H1 (cell line): ENCODE data around the gene CHMP6. TPM values are rescaled to one million over a fixed set of nuclear protein-coding genes. Genes with fewer than 3 reads are reported as not detected.

Experiments
- CTCF ChIA-PET: fragments of 300-600 bp; sonication (Branson Sonifier 250); formaldehyde crosslinking; loops from one replicate; lab custom pipeline; 2021; ENCODE audit not compliant: partially characterized antibody; lab: Charles Lee
- POLR2A ChIA-PET: fragments of 300-600 bp; sonication (Branson Sonifier 250); formaldehyde crosslinking; loops from one replicate; lab custom pipeline; 2021; ENCODE audit warnings: inconsistent platforms; ENCODE audit not compliant: partially characterized antibody; lab: Charles Lee
- DNase-seq, 2 experiments: peaks; one replicate each; pipeline versions ENCODE4 v3.0.0 to v3.0.0-alpha.2; 2010 to 2022; ENCODE audit warnings: low spot score in 2 of 2, low read depth in 1 of 2, mixed read lengths in 1 of 2
- FAIRE-seq: peaks from 2 replicates; lab custom pipeline; 2011; peaks lifted over from hg19 to GRCh38; lab: Jason Lieb, UNC
- H2AFZ ChIP-seq: 2 replicates; pipeline ENCODE4 v1.8.1; 2012; ENCODE audit warnings: low read length, inconsistent platforms
- H2AK5ac ChIP-seq: 2 replicates; pipeline ENCODE4 v1.6.1; 2013; ENCODE audit warnings: low read depth, low read length
- H2BK120ac ChIP-seq: replicated peaks from 2 replicates; pipeline ENCODE3; 2013; ENCODE audit warnings: low read depth, low read length, inconsistent platforms
- H2BK12ac ChIP-seq: 2 replicates; pipeline ENCODE4 v1.6.1; 2013; ENCODE audit warnings: low read depth, low read length
- H2BK15ac ChIP-seq: 2 replicates; pipeline ENCODE4 v1.6.1; 2013; ENCODE audit warnings: low read length
- H2BK20ac ChIP-seq: 2 replicates; pipeline ENCODE4 v1.6.1; 2013; ENCODE audit warnings: low read length
- H2BK5ac ChIP-seq: 2 replicates; pipeline ENCODE4 v1.6.1; 2013; ENCODE audit warnings: low read depth, low read length
- H3K14ac ChIP-seq: 2 replicates; pipeline ENCODE4 v1.6.1; 2013; ENCODE audit warnings: inconsistent platforms; ENCODE audit not compliant: insufficient read length
- H3K18ac ChIP-seq: 2 replicates; pipeline ENCODE4 v1.6.1; 2013; ENCODE audit warnings: low read length; ENCODE audit errors: extremely low read depth
- H3K23ac ChIP-seq: 2 replicates; pipeline ENCODE4 v1.6.1; 2013; ENCODE audit warnings: inconsistent platforms; ENCODE audit not compliant: insufficient read length
- H3K23me2 ChIP-seq: 2 replicates; pipeline ENCODE4 v1.6.1; 2013; ENCODE audit warnings: low read depth, low read length
- H3K27ac ChIP-seq: 2 replicates; pipeline ENCODE4 v1.6.1; 2011; ENCODE audit warnings: low read depth, low read length, inconsistent platforms
- H3K27me3 ChIP-seq, 4 experiments: replicated peaks in 1 of 4; 1 replicate in 1 of 4; 2 replicates in 3 of 4; pipeline versions ENCODE4 v1.6.1 to v1.8.1; 2011 to 2013; ENCODE audit warnings: low read length in 3 of 4, mild to moderate bottlenecking in 3 of 4, inconsistent platforms in 2 of 4, mixed read lengths in 2 of 4, moderate library complexity in 1 of 4; ENCODE audit not compliant: control insufficient read depth in 3 of 4, insufficient read depth in 3 of 4; ENCODE audit errors: extremely low read depth in 1 of 4
- H3K36me3 ChIP-seq, 4 experiments: 2 replicates each; pipeline versions ENCODE4 v1.6.1 to v1.8.1; 2011 to 2013; ENCODE audit warnings: mild to moderate bottlenecking in 4 of 4, low read length in 3 of 4, moderate library complexity in 2 of 4, control low read depth in 1 of 4, inconsistent platforms in 1 of 4; ENCODE audit not compliant: insufficient read depth in 4 of 4, control insufficient read depth in 2 of 4
- H3K4ac ChIP-seq: replicated peaks from 2 replicates; pipeline ENCODE3; 2013; ENCODE audit warnings: low read length, low read depth, mixed read lengths, inconsistent platforms; ENCODE audit not compliant: insufficient read length
- H3K4me1 ChIP-seq, 4 experiments: replicated peaks in 1 of 4; 1 replicate in 1 of 4; 2 replicates in 3 of 4; pipeline versions ENCODE4 v1.6.1 to v1.8.1; 2011 to 2013; ENCODE audit warnings: low read length in 3 of 4, inconsistent platforms in 2 of 4, mixed read lengths in 1 of 4; ENCODE audit not compliant: insufficient read depth in 4 of 4, control insufficient read depth in 3 of 4
- H3K4me2 ChIP-seq, 2 experiments: 2 replicates each; pipeline versions ENCODE4 v1.6.1 to v1.8.1; 2011 to 2013; ENCODE audit warnings: low read depth in 2 of 2, low read length in 2 of 2, control low read depth in 1 of 2, inconsistent platforms in 1 of 2, mild to moderate bottlenecking in 1 of 2; ENCODE audit not compliant: insufficient read depth in 1 of 2
- H3K4me3 ChIP-seq, 4 experiments: fragments of 200-600, 300-600 bp in 1 of 4; sonication (generic), shearing (Covaris generic), sonication (Bioruptor Twin) in 1 of 4; 2 replicates each; pipeline versions ENCODE4 v1.5.1 to v1.8.1; 2011 to 2016; ENCODE audit warnings: low read length in 4 of 4, low read depth in 3 of 4, control low read depth in 2 of 4, inconsistent platforms in 2 of 4, mild to moderate bottlenecking in 2 of 4, mixed read lengths in 1 of 4, moderate library complexity in 1 of 4; ENCODE audit not compliant: insufficient read depth in 2 of 4; ENCODE audit errors: extremely low read depth in 1 of 4
- H3K56ac ChIP-seq: replicated peaks from 2 replicates; pipeline ENCODE3; 2013; ENCODE audit warnings: low read depth, mild to moderate bottlenecking, mixed read lengths, low read length, inconsistent platforms; ENCODE audit not compliant: insufficient read length
- H3K79me1 ChIP-seq: 2 replicates; pipeline ENCODE4 v1.6.1; 2013; ENCODE audit warnings: low read depth, low read length, control low read depth
- H3K79me2 ChIP-seq, 2 experiments: 2 replicates each; pipeline versions ENCODE4 v1.6.1 to v1.8.1; 2012 to 2013; ENCODE audit warnings: low read length in 2 of 2, mild to moderate bottlenecking in 2 of 2, inconsistent platforms in 1 of 2; ENCODE audit not compliant: insufficient read depth in 2 of 2, control insufficient read depth in 1 of 2
- H3K9ac ChIP-seq, 4 experiments: replicated peaks in 1 of 4; 1 replicate in 1 of 4; 2 replicates in 3 of 4; pipeline versions ENCODE4 v1.6.1 to v1.8.1; 2011 to 2013; ENCODE audit warnings: low read depth in 3 of 4, low read length in 3 of 4, control low read depth in 2 of 4, mild to moderate bottlenecking in 2 of 4, moderate library complexity in 2 of 4, inconsistent platforms in 1 of 4; ENCODE audit errors: extremely low read depth in 1 of 4
- H3K9me3 ChIP-seq, 2 experiments: 2 replicates each; pipeline versions ENCODE4 v1.6.1 to v1.8.1; 2012 to 2013; ENCODE audit warnings: mild to moderate bottlenecking in 2 of 2, moderate library complexity in 2 of 2, control low read depth in 1 of 2, inconsistent platforms in 1 of 2, low read depth in 1 of 2, low read length in 1 of 2, mixed read lengths in 1 of 2; ENCODE audit not compliant: insufficient read depth in 2 of 2
- H4K20me1 ChIP-seq, 2 experiments: replicated peaks in 1 of 2; 2 replicates each; pipeline versions ENCODE3 to v1.8.1; 2011 to 2013; ENCODE audit warnings: inconsistent platforms in 2 of 2, low read length in 2 of 2, mild to moderate bottlenecking in 1 of 2; ENCODE audit not compliant: insufficient read depth in 2 of 2, control insufficient read depth in 1 of 2
- H4K5ac ChIP-seq: 2 replicates; pipeline ENCODE4 v1.6.1; 2013; ENCODE audit warnings: low read length, low read depth, mixed read lengths, inconsistent platforms; ENCODE audit not compliant: insufficient read length
- H4K8ac ChIP-seq: 2 replicates; pipeline ENCODE4 v1.8.0; 2013; ENCODE audit warnings: mild to moderate bottlenecking, moderate library complexity, low read length, inconsistent platforms; ENCODE audit not compliant: insufficient read depth; ENCODE audit errors: extremely low read depth
- H4K91ac ChIP-seq: replicated peaks from 2 replicates; pipeline ENCODE3; 2013; ENCODE audit warnings: low read length, mixed read lengths, inconsistent platforms; ENCODE audit not compliant: insufficient read length
- BACH1 ChIP-seq: IDR thresholded peaks from 2 replicates; pipeline ENCODE4 v1.6.1; 2012; ENCODE audit warnings: low read length, improper control_type of control experiment
- GABPA ChIP-seq: IDR thresholded peaks from 2 replicates; pipeline ENCODE4 v1.6.1; 2011; ENCODE audit warnings: mild to moderate bottlenecking, low read length, moderate library complexity, borderline replicate concordance; ENCODE audit not compliant: insufficient read depth
- JUND ChIP-seq: IDR thresholded peaks from 2 replicates; pipeline ENCODE4 v1.6.1; 2011; ENCODE audit warnings: mild to moderate bottlenecking, improper control_type of control experiment, low read length
- KDM1A ChIP-seq: fragments of 200-600, 300-600 bp; sonication (generic); IDR thresholded peaks from 2 replicates; pipeline ENCODE4 v1.7.1; 2016; ENCODE audit warnings: mild to moderate bottlenecking, low read length, borderline replicate concordance
- MAFK ChIP-seq: IDR thresholded peaks from 2 replicates; pipeline ENCODE4 v1.6.1; 2012; ENCODE audit warnings: low read depth, mild to moderate bottlenecking, improper control_type of control experiment, low read length
- SIN3A ChIP-seq, 2 experiments: IDR thresholded peaks in 1 of 2; conservative IDR thresholded peaks in 1 of 2; 2 replicates each; pipeline ENCODE4 v1.6.1; 2011 to 2012; ENCODE audit warnings: low read length in 2 of 2, improper control_type of control experiment in 1 of 2, low read depth in 1 of 2, mild to moderate bottlenecking in 1 of 2
- SP1 ChIP-seq: IDR thresholded peaks from 2 replicates; pipeline ENCODE4 v1.6.1; 2011; ENCODE audit warnings: low read depth, low read length
- YY1 ChIP-seq: IDR thresholded peaks from 2 replicates; pipeline ENCODE4 v1.6.1; 2011; ENCODE audit warnings: low read depth, mild to moderate bottlenecking, low read length
- ZNF274 ChIP-seq: IDR thresholded peaks from 2 replicates; pipeline ENCODE4 v1.7.0; 2012; ENCODE audit warnings: low read length, borderline replicate concordance; ENCODE audit errors: extremely low read depth
- WGBS, 2 experiments: shearing (Covaris generic) in 1 of 2; methylation state at CpG; one replicate each; pipeline versions ENCODE4 v1.1.6 to v1.1.7; 2013 to 2015; ENCODE audit warnings: low lambda C conversion rate in 2 of 2, mixed read lengths in 2 of 2, inconsistent platforms in 1 of 2, low coverage in 1 of 2, missing lambda C conversion rate in 1 of 2; ENCODE audit not compliant: insufficient replicate concordance in 2 of 2, insufficient coverage in 1 of 2, insufficient read length in 1 of 2; ENCODE audit errors: extremely low coverage in 1 of 2, missing lambda C conversion rate in 1 of 2; 5-methylcytosine and 5-hydroxymethylcytosine counted together
- polyA plus RNA-seq, 7 experiments: library from polyadenylated mRNA; depleted of rRNA in 3 of 7; stranded (reverse) in 5 of 7; unstranded in 2 of 7; fragments of >200 nt in 5 of 7; fragments of 200-250 nt in 2 of 7; gene quantifications; 1 replicate in 5 of 7; 2 replicates in 1 of 7; 4 replicates in 1 of 7; pipeline versions ENCODE4 v1.2.1 to v1.2.3, GENCODE V29; 2011 to 2013; ENCODE audit warnings: missing spikeins in 2 of 7, mixed read lengths in 2 of 7
- total RNA-seq: library from RNA; stranded (reverse); fragmentation: NEBNext Ultra II Directional; extraction: Animal tissue kit (Norgen Biotek cat#: 25700); gene quantifications from 2 replicates; pipeline ENCODE4 v1.2.1, GENCODE V29; 2021
- TF ChIP-seq, protein P1 (sequence below): IDR thresholded peaks from 2 replicates; pipeline ENCODE4 v1.6.1; 2012; ENCODE audit warnings: low read length, inconsistent platforms

CHMP6 gene
- total and polyA plus RNA-seq, 2 of the 8 experiments (the other 6 are each of a cell fraction or from before 2014, with no cell fraction given): 15.7 to 24.3 TPM

DNA sequence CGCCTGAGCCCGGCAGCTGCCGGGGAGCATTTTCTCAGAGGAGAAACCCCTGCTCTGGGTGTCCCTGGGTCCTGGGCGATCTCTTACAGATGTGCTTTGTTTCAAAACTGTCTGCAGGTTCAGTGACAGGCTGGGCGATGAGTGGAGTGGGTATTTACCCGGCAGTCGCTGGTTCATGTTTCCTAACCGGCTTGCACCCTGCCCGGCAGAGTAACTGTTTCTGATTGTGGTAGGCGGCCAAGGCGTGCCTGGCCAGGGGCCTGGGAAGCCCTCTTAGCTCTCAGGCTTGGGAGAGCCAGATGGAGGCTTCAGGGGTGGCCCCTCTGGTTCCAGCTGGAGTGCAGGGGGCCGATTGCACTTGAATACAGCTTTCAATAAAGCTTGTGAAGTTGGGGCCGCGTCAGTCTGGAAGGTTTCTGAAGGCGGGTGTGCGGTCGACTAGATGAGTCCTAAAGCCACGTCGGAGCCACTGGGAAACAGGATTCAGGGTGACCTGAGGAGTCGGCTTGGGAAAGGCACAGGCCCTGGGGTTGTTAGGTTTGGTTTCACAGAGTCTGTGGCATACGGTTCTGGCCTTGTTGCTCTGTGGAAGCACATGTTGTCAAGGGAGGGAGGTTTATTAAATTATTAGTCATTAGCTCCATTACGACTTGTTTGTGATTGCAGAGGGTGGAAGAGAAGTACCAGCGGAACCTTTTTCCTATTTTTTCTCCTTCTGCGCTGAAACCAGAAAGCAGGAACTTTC is 44.7 kb downstream of the CHMP6 start:
- Histone ChIP-seq H3K4me1 (peaks cover 0 to 23% (median 11%) of the 10 kb centered on the region in 4 experiments; a peak in 5 of 7 replicates), H3K36me3 (no peaks in the 10 kb centered on the region), H2BK12ac (no peak overlapping the region), H3K23ac (no peak overlapping the region), H4K5ac (no peak overlapping the region), H2BK120ac (no peak overlapping the region), H3K9ac (no peak overlapping the region), H2AK5ac (no peak overlapping the region), H3K27me3 (peaks cover 0 to 11% (median 5%) of the 10 kb centered on the region in 4 experiments; a peak in 5 of 7 replicates), H3K23me2 (peaks cover 10% of the 10 kb centered on the region; the same call in 1 of the 2 replicates), H3K4me2 (peak overlapping the region; percentile 77 to 83), H3K14ac (no peak overlapping the region), H2BK15ac (no peak overlapping the region), H3K18ac (no peak overlapping the region), H2BK20ac (no peak overlapping the region), H2BK5ac (no peak overlapping the region), H4K91ac (no peak overlapping the region), H4K20me1 (peaks cover 5 to 36% of the 10 kb centered on the region in 2 experiments), H3K79me2 (peaks cover 0 to 35% of the 10 kb centered on the region in 2 experiments; a peak in 2 of 4 replicates), H3K9me3 (no peaks in the 10 kb centered on the region), H3K56ac (no peak overlapping the region), H3K4me3 (peak overlapping the region; percentile 49 to 83 (median 68); a peak in 5 of 8 replicates), H4K8ac (no peak overlapping the region), H3K27ac (no peak overlapping the region), H2AFZ (no peak overlapping the region), H3K4ac (no peak overlapping the region), H3K79me1 (peaks cover 13% of the 10 kb centered on the region)
- FAIRE-seq: no peak
- DNase-seq: no peak
- ChIA-PET CTCF (interaction anchor here (0.6 to 15.3 kb wide), 7 partner anchors 11 to 1028 kb away, joined by 3 to 103 read pairs (median 3); no protein-coding TSS in a partner anchor), POLR2A (interaction anchor here (1.0 to 5.9 kb wide), 12 partner anchors 11 to 61 kb away, joined by 3 to 42 read pairs (median 6); no protein-coding TSS in a partner anchor)
- 86% methylated on average over 24 of the region's 24 CpGs; no CpG with 5 or more reads in 1 of the 2 experiments for WGBS, 2 experiments
- TF ChIP-seq MAFK (no peak), GABPA (no peak), ZNF274 (no peak), SIN3A (conservative IDR thresholded peaks at IDR 0.05 in 1 of 2, IDR thresholded peaks at IDR 0.05 in 1 of 2; ENCODE audit: low read depth in 1 of 2, low read length in 2 of 2) (no peak), BACH1 (no peak), SP1 (no peak), KDM1A (no peak), JUND (no peak), YY1 (no peak)
- TF ChIP-seq, protein P1, sequence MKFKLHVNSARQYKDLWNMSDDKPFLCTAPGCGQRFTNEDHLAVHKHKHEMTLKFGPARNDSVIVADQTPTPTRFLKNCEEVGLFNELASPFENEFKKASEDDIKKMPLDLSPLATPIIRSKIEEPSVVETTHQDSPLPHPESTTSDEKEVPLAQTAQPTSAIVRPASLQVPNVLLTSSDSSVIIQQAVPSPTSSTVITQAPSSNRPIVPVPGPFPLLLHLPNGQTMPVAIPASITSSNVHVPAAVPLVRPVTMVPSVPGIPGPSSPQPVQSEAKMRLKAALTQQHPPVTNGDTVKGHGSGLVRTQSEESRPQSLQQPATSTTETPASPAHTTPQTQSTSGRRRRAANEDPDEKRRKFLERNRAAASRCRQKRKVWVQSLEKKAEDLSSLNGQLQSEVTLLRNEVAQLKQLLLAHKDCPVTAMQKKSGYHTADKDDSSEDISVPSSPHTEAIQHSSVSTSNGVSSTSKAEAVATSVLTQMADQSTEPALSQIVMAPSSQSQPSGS: no peak
